Type B pancreatic cell (in vitro differentiated cells): ENCODE data around the gene PHF12. TPM values are rescaled to one million over a fixed set of nuclear protein-coding genes. Genes with fewer than 3 reads are reported as not detected.
A peak's percentile ranks its signal among the peaks of the same experiment; 100 is the strongest.

Experiments
- DNase-seq: peaks from one replicate; pipeline ENCODE4 v3.0.0; 2021; ENCODE audit warnings: mixed read lengths; ENCODE audit not compliant: unreplicated experiment; ENCODE audit errors: extremely low spot score
- H3K27ac Mint-ChIP-seq: 2 replicates; pipeline ENCODE4 v1.8.0; 2021; ENCODE audit warnings: mild to moderate bottlenecking, mixed read lengths
- H3K27me3 Mint-ChIP-seq: 2 replicates; pipeline ENCODE4 v1.8.0; 2021; ENCODE audit warnings: mixed read lengths
- H3K36me3 Mint-ChIP-seq: 2 replicates; pipeline ENCODE4 v1.8.0; 2021; ENCODE audit warnings: mixed read lengths
- H3K4me1 Mint-ChIP-seq: one replicate; pipeline ENCODE4 v1.8.0; 2021; ENCODE audit warnings: mixed read lengths; ENCODE audit not compliant: unreplicated experiment
- H3K4me3 Mint-ChIP-seq: 2 replicates; pipeline ENCODE4 v1.8.0; 2021; ENCODE audit warnings: mild to moderate bottlenecking, mixed read lengths
- H3K9me3 Mint-ChIP-seq: 2 replicates; pipeline ENCODE4 v1.8.0; 2021; ENCODE audit warnings: mixed read lengths
- CTCF ChIP-seq: fragments of 200-600 bp; sonication (generic); conservative IDR thresholded peaks from 2 replicates; pipeline ENCODE4 v1.5.0; 2021; ENCODE audit warnings: antibody characterized with exemption, mild to moderate bottlenecking
- total RNA-seq: library from RNA; stranded (reverse); gene quantifications from 2 replicates; pipeline ENCODE4 v1.2.1, GENCODE V29; 2021; ENCODE audit warnings: low replicate concordance

PHF12 gene
- total RNA-seq, 1 donor from 2014 or later: 58.0 TPM

- no peak for TF ChIP-seq CTCF
- Mint-ChIP-seq H3K4me3 (peak overlapping the region; percentile 86), H3K27ac (peak overlapping the region; percentile 74), H3K4me1 (peaks cover 33% of the 10 kb centered on the region), H3K9me3 (no peaks in the 10 kb centered on the region), H3K36me3 (peaks cover 4% of the 10 kb centered on the region), H3K27me3 (no peaks in the 10 kb centered on the region)
- DNase-seq: no peak
Measured at GRCh38 chr17:28900986-28901726, 50.2 kb downstream of the PHF12 start.

- Mint-ChIP-seq H3K9me3 (no peaks in the 10 kb centered on the region), H3K4me3 (peak overlapping the region; percentile 78), H3K4me1 (peaks cover 36% of the 10 kb centered on the region), H3K27me3 (no peaks in the 10 kb centered on the region), H3K36me3 (peaks cover 4% of the 10 kb centered on the region), H3K27ac (peak overlapping the region; percentile 46)
- DNase-seq: no peak
- no peak for TF ChIP-seq CTCF
Measured at GRCh38 chr17:28899212-28899815, 52.0 kb downstream of the PHF12 start.

GRCh38 chr17:28898527-28898955, 52.8 kb downstream of the PHF12 start:
- no peak overlapping the region for H3K27ac Mint-ChIP-seq
- DNase-seq: no peak
- H3K4me1 Mint-ChIP-seq: peaks cover 36% of the 10 kb centered on the region
- H3K4me3 Mint-ChIP-seq: peak overlapping the region; percentile 94
- peaks cover 4% of the 10 kb centered on the region for H3K36me3 Mint-ChIP-seq
- no peak for TF ChIP-seq CTCF
- H3K27me3 Mint-ChIP-seq: no peaks in the 10 kb centered on the region
- H3K9me3 Mint-ChIP-seq: no peaks in the 10 kb centered on the region

GRCh38 chr17:28897769-28898526, 53.4 kb downstream of the PHF12 start:
- DNase-seq: no peak
- no peaks in the 10 kb centered on the region for H3K9me3 Mint-ChIP-seq
- no peaks in the 10 kb centered on the region for H3K27me3 Mint-ChIP-seq
- H3K4me3 Mint-ChIP-seq: peak overlapping the region; percentile 94
- H3K4me1 Mint-ChIP-seq: peaks cover 42% of the 10 kb centered on the region
- H3K27ac Mint-ChIP-seq: peak overlapping the region; percentile 81
- TF ChIP-seq CTCF: no peak
- H3K36me3 Mint-ChIP-seq: peaks cover 4% of the 10 kb centered on the region

GRCh38 chr17:28896884-28897768, 54.2 kb downstream of the PHF12 start, which contains the start of gene FLOT2:
FLOT2 (minus strand) TSS chr17:28897733; CDS start chr17:28897574, 159 bp downstream.
- Mint-ChIP-seq H3K27ac (peak within 1 kb of the TSS; percentile 84), H3K9me3 (no peaks in the 10 kb centered on the region), H3K27me3 (no peaks in the 10 kb centered on the region), H3K4me1 (peaks cover 41% of the 10 kb centered on the region), H3K36me3 (peaks cover 4% of the 10 kb centered on the region), H3K4me3 (peak within 1 kb of the TSS; percentile 94)
- no peak for DNase-seq
- peak; percentile 38 for TF ChIP-seq CTCF
